ENCODE results near the gene KRTAP10-6.

DNA sequence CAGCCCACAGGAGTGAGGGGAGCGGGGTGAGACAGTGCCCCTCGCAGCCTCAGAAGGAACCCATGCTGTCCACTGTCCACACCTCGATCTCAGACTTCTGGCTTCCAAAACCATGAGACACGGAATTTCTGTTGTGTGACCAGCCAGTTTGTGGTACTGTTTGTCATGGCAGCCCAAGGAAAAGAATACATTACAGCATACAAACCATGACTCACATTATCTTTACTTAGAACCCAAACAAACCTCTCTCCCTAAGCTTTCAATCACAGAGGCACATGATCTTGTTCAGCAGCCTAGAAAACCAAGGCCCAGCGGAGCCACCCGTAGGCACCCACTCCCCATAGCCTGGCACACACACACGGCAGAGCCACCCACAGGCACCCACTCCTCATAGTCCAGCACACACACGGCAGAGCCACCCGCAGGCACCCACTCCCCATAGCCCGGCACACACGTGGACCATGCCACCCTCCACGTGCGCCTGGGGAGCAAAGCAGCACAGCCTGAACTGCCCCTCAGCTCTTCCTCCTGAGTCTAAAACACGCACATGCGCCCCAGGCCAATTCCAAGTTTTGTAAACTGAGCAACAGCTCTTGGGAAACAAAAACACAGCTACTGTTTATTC lies 19.2 kb downstream of the KRTAP10-6 start:
- TF ChIP-seq, protein P1, sequence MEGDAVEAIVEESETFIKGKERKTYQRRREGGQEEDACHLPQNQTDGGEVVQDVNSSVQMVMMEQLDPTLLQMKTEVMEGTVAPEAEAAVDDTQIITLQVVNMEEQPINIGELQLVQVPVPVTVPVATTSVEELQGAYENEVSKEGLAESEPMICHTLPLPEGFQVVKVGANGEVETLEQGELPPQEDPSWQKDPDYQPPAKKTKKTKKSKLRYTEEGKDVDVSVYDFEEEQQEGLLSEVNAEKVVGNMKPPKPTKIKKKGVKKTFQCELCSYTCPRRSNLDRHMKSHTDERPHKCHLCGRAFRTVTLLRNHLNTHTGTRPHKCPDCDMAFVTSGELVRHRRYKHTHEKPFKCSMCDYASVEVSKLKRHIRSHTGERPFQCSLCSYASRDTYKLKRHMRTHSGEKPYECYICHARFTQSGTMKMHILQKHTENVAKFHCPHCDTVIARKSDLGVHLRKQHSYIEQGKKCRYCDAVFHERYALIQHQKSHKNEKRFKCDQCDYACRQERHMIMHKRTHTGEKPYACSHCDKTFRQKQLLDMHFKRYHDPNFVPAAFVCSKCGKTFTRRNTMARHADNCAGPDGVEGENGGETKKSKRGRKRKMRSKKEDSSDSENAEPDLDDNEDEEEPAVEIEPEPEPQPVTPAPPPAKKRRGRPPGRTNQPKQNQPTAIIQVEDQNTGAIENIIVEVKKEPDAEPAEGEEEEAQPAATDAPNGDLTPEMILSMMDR (IDR thresholded peaks at IDR 0.05; ENCODE audit: insufficient read depth, low read length, poor library complexity, severe bottlenecking) = no peak
- no peak for TF ChIP-seq EZH2phosphoT487 (conservative IDR thresholded peaks at IDR 0.05; ENCODE audit: low read length)
